Natural killer cell (primary cell): ENCODE data around the gene FRK. TPM values are rescaled to one million over a fixed set of nuclear protein-coding genes. Genes with fewer than 3 reads are reported as not detected.

Experiments used
- ATAC-seq, 3 donors: fragments of 150-1000 bp in 2 of 3; fragments of 200-7000 bp in 1 of 3; cut with Tn5 transposase; 1 replicate in 1 of 3; 2 replicates in 2 of 3; pipeline ENCODE4 v1.10.0; 2021; ENCODE audit warnings: mild to moderate bottlenecking in 2 of 3, moderate library complexity in 2 of 3
- DNase-seq, 2 donors: peaks; one replicate each; pipeline versions ENCODE4 v3.0.0 to v3.0.0-alpha.2; 2013 to 2021; ENCODE audit warnings: mixed read lengths in 1 of 2
- H3K27ac ChIP-seq: one replicate; pipeline ENCODE4 v1.5.1; 2013; ENCODE audit warnings: mild to moderate bottlenecking, low read length
- H3K27me3 ChIP-seq: one replicate; pipeline ENCODE4 v1.6.1; 2013; ENCODE audit warnings: low read length; ENCODE audit not compliant: control insufficient read depth, insufficient read depth
- H3K36me3 ChIP-seq: one replicate; pipeline ENCODE4 v1.6.1; 2013; ENCODE audit warnings: low read length; ENCODE audit not compliant: control insufficient read depth, insufficient read depth
- H3K4me1 ChIP-seq: one replicate; pipeline ENCODE4 v1.6.1; 2013; ENCODE audit warnings: low read length; ENCODE audit not compliant: control insufficient read depth, insufficient read depth
- H3K4me3 ChIP-seq: one replicate; pipeline ENCODE4 v1.5.1; 2013; ENCODE audit warnings: low read length
- H3K9me3 ChIP-seq: one replicate; pipeline ENCODE4 v1.6.1; 2013; ENCODE audit warnings: low read length; ENCODE audit not compliant: control insufficient read depth, insufficient read depth
- H3K27ac Mint-ChIP-seq, 2 donors: one replicate each; pipeline ENCODE4 v1.8.0; 2022; ENCODE audit warnings: mild to moderate bottlenecking in 2 of 2, mixed read lengths in 2 of 2, moderate library complexity in 1 of 2
- H3K27me3 Mint-ChIP-seq, 2 donors: one replicate each; pipeline ENCODE4 v1.8.0; 2022; ENCODE audit warnings: low read depth in 2 of 2, mixed read lengths in 2 of 2
- H3K36me3 Mint-ChIP-seq: one replicate; pipeline ENCODE4 v1.8.0; 2022; ENCODE audit warnings: mixed read lengths
- H3K4me1 Mint-ChIP-seq, 2 donors: one replicate each; pipeline ENCODE4 v1.8.0; 2022; ENCODE audit warnings: mixed read lengths in 2 of 2
- H3K4me3 Mint-ChIP-seq: one replicate; pipeline ENCODE4 v1.8.0; 2022; ENCODE audit warnings: mild to moderate bottlenecking, moderate library complexity, mixed read lengths
- H3K9me3 Mint-ChIP-seq, 2 donors: one replicate each; pipeline ENCODE4 v1.8.0; 2022; ENCODE audit warnings: mixed read lengths in 2 of 2
- CTCF ChIP-seq: fragments of 200-600 bp; IDR thresholded peaks from one replicate; pipeline ENCODE4 v1.8.0; 2022; ENCODE audit warnings: antibody characterized with exemption
- WGBS: methylation state at CpG from one replicate; pipeline ENCODE4 v1.1.7; 2013; ENCODE audit warnings: missing lambda C conversion rate; ENCODE audit not compliant: insufficient coverage; 5-methylcytosine and 5-hydroxymethylcytosine counted together
- intact Hi-C: fragments of 100-400 bp; cut with micrococcal nuclease; formaldehyde crosslinking; loops from one replicate; pipeline ENCODE4 v1.14.2; 2022
- total RNA-seq, 4 donors: library from RNA; stranded (reverse); fragments of 120-200 nt in 1 of 4; gene quantifications; one replicate each; pipeline versions ENCODE4 v1.2.3 to v1.2.4, GENCODE V29; 2013 to 2022

The FRK gene
- total RNA-seq, 3 donors from 2014 or later (not counting 1 experiment from before 2014, with no cell fraction given): not detected

GRCh38 chr6:116070101-116070500, 9.4 kb upstream of the FRK start:
- WGBS: 100% methylated on average over 1 of the region's 1 CpG
- intact Hi-C loops: no loop called here

DNA sequence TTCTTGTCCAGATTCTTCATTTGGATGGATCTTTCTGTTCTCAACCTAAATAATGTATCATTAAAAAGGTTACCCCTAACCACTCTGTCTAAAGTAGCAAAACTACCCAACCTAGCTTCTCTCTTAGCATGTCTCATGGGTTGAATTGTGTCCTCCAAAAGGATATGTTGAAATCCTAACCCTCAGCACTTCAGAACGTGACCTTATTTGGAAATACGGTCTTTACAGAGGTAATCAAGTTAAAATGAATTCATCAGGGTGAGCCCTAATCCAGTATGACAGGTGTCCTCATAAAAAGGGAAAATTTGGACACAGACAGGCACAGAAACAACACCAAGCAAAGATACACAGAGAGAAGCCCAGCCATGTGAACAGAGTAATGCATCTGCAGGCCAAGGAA, 6.1 kb upstream of the FRK start:
- no peaks in the 10 kb centered on the region for H3K36me3 Mint-ChIP-seq
- Histone ChIP-seq H3K4me3 (no peak overlapping the region), H3K27me3 (peaks cover 3% of the 10 kb centered on the region)

More at GRCh38 chr6:116070101-116070500, 9.4 kb upstream of the FRK start:
- Mint-ChIP-seq H3K36me3 (no peaks in the 10 kb centered on the region), H3K9me3 (no peaks in the 10 kb centered on the region), H3K27ac (no peak overlapping the region), H3K4me3 (no peak overlapping the region), H3K4me1 (no peaks in the 10 kb centered on the region), H3K27me3 (peaks cover 4 to 11% of the 10 kb centered on the region in 2 donors)
- Histone ChIP-seq H3K27me3 (peaks cover 3% of the 10 kb centered on the region), H3K27ac (no peak overlapping the region), H3K4me3 (no peak overlapping the region), H3K36me3 (no peaks in the 10 kb centered on the region), H3K4me1 (no peaks in the 10 kb centered on the region), H3K9me3 (no peaks in the 10 kb centered on the region)
- DNase-seq (no peak), ATAC-seq (no peak)
- TF ChIP-seq CTCF: no peak

DNA sequence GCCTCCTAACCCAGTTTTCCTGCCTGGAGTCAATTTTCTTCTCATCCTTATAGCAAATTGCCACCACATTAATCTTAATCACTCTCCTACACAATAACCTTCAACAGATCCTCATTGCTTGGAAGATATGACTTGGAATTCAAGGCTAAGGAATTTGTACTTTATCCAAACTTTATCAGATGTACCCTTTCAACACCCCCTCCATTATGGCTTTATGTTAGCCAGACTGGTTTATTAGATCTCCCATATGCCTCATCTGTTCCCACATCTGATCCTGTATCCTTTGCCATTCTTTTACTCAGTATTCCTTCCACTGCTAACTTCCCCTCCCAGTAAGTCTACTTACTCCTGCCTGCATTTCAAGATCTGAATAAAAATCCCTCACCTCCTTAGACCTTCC, 4.0 kb upstream of the FRK start:
- Mint-ChIP-seq H3K4me3 (no peak overlapping the region), H3K9me3 (no peaks in the 10 kb centered on the region), H3K36me3 (no peaks in the 10 kb centered on the region), H3K27me3 (peaks cover under 1 to 20% of the 10 kb centered on the region in 2 donors), H3K4me1 (no peaks in the 10 kb centered on the region), H3K27ac (no peak overlapping the region)
- DNase-seq (no peak), ATAC-seq (no peak)
- Histone ChIP-seq H3K27ac (no peak overlapping the region), H3K4me1 (no peaks in the 10 kb centered on the region), H3K27me3 (peaks cover 3% of the 10 kb centered on the region), H3K36me3 (no peaks in the 10 kb centered on the region), H3K9me3 (no peaks in the 10 kb centered on the region), H3K4me3 (no peak overlapping the region)
- intact Hi-C loops: no loop called here
- TF ChIP-seq CTCF: no peak

More for the DNA sequence above, 6.1 kb upstream of the FRK start:
- 91% methylated on average over 2 of the region's 2 CpGs for WGBS
- no peaks in the 10 kb centered on the region for H3K36me3 ChIP-seq
- no peaks in the 10 kb centered on the region for H3K9me3 ChIP-seq
- Mint-ChIP-seq H3K4me3 (no peak overlapping the region), H3K27me3 (peaks cover 4 to 18% of the 10 kb centered on the region in 2 donors), H3K27ac (no peak overlapping the region), H3K9me3 (no peaks in the 10 kb centered on the region), H3K4me1 (no peaks in the 10 kb centered on the region)
- H3K4me1 ChIP-seq: no peaks in the 10 kb centered on the region
- no peak overlapping the region for H3K27ac ChIP-seq
- no peak for TF ChIP-seq CTCF
- DNase-seq (no peak), ATAC-seq (no peak)
- intact Hi-C loops: no loop called here

DNA sequence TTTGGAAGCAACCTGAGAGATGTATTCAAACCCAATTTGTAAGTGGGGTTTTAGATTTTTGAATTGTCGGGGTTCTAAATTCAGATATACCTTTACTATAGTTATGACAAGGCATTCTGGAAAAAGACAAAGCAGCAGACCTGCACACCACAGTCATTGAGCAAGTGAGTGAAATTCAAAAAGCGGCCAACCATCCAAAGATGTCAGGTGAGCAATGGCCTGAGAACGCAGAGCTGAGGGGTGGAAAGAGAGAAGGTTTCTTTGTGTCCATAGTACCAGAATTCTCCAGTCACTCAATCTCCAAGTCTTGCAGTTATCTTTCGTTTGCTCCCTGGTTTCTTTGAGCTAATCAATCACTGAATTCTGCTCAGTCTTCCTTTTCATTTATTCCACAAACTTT, 1.8 kb upstream of the FRK start:
- no peaks in the 10 kb centered on the region for H3K4me1 ChIP-seq
- Mint-ChIP-seq H3K27me3 (peaks cover 0 to 17% of the 10 kb centered on the region in 2 donors), H3K4me1 (no peaks in the 10 kb centered on the region), H3K9me3 (no peaks in the 10 kb centered on the region), H3K4me3 (no peak overlapping the region), H3K27ac (no peak overlapping the region), H3K36me3 (no peaks in the 10 kb centered on the region)
- no peaks in the 10 kb centered on the region for H3K9me3 ChIP-seq
- H3K4me3 ChIP-seq: no peak overlapping the region
- DNase-seq (no peak), ATAC-seq (no peak)
- no peaks in the 10 kb centered on the region for H3K36me3 ChIP-seq
- WGBS: 75% methylated on average over 3 of the region's 4 CpGs
- H3K27me3 ChIP-seq: no peaks in the 10 kb centered on the region
- no peak overlapping the region for H3K27ac ChIP-seq
- intact Hi-C loops: no loop called here
- no peak for TF ChIP-seq CTCF
